Sciatic nerve (tissue), 2 donors: ENCODE data around the gene TXN. TPM values are rescaled to one million over a fixed set of nuclear protein-coding genes. Genes with fewer than 3 reads are reported as not detected.

ENCODE experiments used
- ATAC-seq: fragments of 200-7000 bp; cut with Tn5 transposase; one replicate; pipeline ENCODE4 v1.9.1; 2020; ENCODE audit warnings: mild to moderate bottlenecking, moderate library complexity
- DNase-seq: peaks from one replicate; pipeline ENCODE4 v3.0.0-alpha.2; 2020; ENCODE audit warnings: low spot score
- intact Hi-C: fragments of 100-400 bp; cut with DNase I; formaldehyde crosslinking; loops from one replicate; pipeline ENCODE4 v1.14.2; 2022
- total RNA-seq: library from RNA; stranded (reverse); fragmentation: NEBNext Ultra II Directional; extraction: Animal tissue kit (Norgen Biotek cat#: 25700); gene quantifications from one replicate; pipeline ENCODE4 v1.2.1, GENCODE V29; 2021
- donor health status: DM: no; HTN: no; CAD: no.
- donor health status: DM: no; HTN: no; CAD: no.

TXN gene
- 144 TPM for total RNA-seq

DNA sequence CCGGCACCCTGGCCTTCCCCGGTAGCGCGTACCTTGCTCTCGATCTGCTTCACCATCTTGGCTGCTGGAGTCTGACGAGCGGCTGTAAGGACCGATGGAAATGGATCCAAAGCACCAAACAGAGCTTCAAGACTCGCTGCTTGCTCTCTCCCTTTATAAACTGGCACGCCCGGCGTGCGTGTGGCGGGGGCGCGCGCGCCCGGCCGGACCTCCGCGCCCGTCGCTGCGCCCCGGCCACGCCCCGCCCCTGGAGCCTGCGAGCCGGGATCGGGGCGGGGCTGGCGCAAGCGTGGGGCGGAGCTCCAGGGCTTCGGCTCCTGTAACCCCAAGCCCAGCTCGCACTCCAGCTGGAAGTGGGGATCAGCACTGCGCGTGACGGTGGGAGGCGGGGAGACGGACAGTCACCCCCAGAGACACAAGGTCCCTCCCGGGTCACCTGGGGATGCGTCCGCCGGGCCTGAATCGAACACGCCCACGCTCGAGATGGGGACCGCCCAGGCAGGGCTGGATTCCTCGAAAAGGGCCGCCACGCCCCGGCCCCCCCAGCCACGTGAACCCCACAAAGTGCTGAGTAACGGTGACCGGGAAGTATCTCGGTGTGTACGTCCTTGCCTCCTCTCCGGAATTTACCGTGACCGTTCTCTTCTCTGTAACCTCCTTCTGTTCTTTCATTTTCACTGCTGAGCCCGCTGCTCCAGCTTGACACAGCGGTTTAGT lies at the start of gene TXN:
Gene TXN, minus strand, starts transcription at position 128 of the 717 bp plus-strand sequence. Its CDS starts 72 bp downstream, at position 56.
- peak; percentile 94 for ATAC-seq
- peak; percentile 95 for DNase-seq
- intact Hi-C loops = no loop called here

GRCh38 chr9:110303133-110303532 lies 46.8 kb upstream of the TXN start:
- intact Hi-C loops = no loop called here
- DNase-seq = no peak
- ATAC-seq = peak; percentile 65

DNA sequence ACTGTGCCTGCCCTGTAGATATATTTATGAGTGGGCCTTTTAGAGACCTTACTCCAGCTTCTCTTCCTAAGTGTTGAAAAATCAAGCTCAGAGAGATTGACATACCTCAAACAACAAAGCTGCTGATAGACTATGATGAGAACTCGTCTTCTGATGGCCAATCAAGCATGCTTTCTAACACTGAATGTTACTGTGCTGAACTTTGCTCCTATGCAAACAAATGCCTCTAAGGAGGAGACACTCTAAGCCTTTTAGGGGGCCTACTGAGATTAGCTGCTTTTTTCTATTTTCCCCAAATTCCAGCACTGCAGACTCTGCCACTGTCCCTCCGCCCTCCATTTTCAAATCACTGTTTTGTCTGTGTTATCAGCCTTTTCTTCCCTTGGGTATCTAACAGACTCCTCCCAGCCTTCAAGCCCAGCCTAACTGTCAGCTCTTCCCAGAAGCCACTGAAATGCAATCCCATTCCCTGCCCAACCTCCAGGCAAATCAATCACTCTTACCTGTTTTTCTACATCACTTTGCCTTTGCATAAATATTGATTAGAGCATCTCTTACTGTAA lies 41.8 kb upstream of the TXN start:
- intact Hi-C loops = no loop called here
- DNase-seq = no peak
- ATAC-seq = no peak

- no peak for ATAC-seq
- intact Hi-C loops = no loop called here
Observed at GRCh38 chr9:110293248-110293647, 36.9 kb upstream of the TXN start.

DNA sequence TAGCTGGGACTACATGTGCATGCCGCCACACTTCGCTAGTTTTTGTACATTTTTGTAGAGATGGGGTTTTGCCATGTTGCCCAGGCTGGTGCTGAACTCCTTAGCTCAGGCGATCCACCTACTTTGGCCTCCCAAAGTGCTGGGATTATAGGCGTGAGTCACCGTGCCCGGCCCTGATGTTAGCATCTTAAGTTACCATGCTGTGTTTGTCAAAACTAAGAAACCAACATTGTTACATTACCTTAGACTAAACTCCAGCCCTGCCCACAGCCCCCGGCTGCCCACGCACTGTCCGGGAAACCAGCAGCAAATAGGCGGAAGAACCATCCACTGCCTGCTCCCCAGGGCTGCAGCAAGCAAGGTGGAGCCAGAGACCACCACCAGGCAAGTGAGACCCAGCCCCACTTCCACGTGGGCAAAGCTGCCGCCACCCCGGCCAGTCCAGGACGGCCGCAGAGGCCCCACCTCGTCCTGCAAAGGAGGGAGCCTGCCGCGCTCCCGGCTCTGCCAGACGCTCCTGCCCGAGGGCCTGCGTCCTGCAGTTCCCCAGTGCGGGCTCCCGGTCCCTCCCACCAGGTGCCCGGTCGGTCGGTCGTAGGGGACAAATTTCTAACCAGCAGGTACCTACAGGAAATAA lies 35.7 kb upstream of the TXN start:
- intact Hi-C loops = no loop called here
- ATAC-seq = no peak
- no peak for DNase-seq

More at GRCh38 chr9:110293248-110293647, 36.9 kb upstream of the TXN start:
- no peak for DNase-seq

GRCh38 chr9:110290001-110290400 lies 33.7 kb upstream of the TXN start:
- no peak for ATAC-seq
- DNase-seq = no peak
- intact Hi-C loops = no loop called here

GRCh38 chr9:110288503-110288902 lies 32.2 kb upstream of the TXN start:
- DNase-seq (no peak), ATAC-seq (no peak)
- intact Hi-C loops = no loop called here

DNA sequence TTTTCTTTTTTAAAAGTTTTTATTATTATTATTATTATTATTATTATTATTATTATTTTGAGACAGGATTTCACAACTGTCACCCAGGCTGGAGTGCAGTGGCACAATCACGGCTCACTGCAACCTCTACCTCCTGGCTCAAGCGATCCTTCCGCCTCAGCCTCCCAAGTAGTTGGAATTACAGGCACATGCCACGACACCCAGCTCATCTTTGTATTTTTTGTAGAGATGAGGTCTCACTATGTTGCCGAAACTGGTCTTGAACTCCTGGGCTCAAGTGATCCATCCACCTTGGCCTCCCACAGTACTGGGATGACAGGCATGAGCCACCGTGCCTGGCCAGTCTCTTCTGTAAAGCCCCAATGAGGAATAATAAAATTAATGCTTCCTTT lies 31.0 kb upstream of the TXN start:
- ATAC-seq (no peak), DNase-seq (no peak)
- intact Hi-C loops = no loop called here

- no peak for ATAC-seq
- DNase-seq = no peak
- intact Hi-C loops = no loop called here
Observed at GRCh38 chr9:110284211-110284844, 28.0 kb upstream of the TXN start.

DNA sequence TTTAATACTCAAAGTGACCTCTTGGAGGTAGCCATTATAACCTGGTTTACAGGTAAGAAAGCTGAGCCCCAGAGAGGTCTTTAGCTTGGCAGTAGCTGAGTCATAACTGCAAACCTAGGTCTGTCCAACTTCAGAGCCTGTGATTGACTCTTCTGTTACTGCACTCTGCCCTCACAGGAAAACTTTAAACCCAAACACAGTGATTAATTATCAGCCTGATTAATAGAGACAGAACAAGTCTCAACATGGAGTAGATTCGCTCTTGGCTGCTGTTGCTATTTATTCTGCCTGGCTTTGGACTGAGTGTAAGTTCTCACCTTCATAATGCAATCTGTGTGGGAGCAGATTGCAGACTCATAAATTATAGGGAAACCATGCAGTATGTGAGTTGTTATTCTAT lies 27.4 kb upstream of the TXN start:
- ATAC-seq = no peak
- no peak for DNase-seq
- intact Hi-C loops = no loop called here

DNA sequence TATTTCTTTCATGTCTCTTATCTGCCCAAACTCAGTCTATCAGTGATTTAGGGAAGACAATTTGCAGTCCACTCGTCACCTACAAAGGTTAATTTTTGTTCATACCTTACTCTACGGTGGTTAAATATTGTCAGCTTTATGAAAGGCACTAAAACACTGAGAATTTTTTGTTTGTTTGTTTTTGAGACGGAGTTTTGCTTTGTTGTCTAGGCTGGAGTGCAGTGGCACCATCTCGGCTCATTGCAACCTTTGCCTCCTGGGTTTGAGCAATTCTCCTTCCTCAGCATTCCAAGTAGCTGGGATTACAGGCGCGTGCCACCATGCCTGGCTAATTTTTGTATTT lies 26.4 kb upstream of the TXN start:
- ATAC-seq (no peak), DNase-seq (no peak)
- intact Hi-C loops = no loop called here

GRCh38 chr9:110282018-110282738 lies 25.9 kb upstream of the TXN start:
- ATAC-seq = no peak
- DNase-seq = no peak
- intact Hi-C loops = no loop called here

- no peak for ATAC-seq
- intact Hi-C loops = no loop called here
- DNase-seq = no peak
Observed at GRCh38 chr9:110278080-110278707, 21.9 kb upstream of the TXN start.

- DNase-seq (no peak), ATAC-seq (peak; percentile 41)
- intact Hi-C loops = no loop called here
Observed at GRCh38 chr9:110276781-110277180, 20.5 kb upstream of the TXN start.

GRCh38 chr9:110270211-110270995 lies 14.1 kb upstream of the TXN start:
- intact Hi-C loops = no loop called here
- ATAC-seq (no peak), DNase-seq (no peak)

GRCh38 chr9:110266795-110267194 lies 10.5 kb upstream of the TXN start:
- intact Hi-C loops = no loop called here
- DNase-seq = no peak
- no peak for ATAC-seq

- ATAC-seq (no peak), DNase-seq (no peak)
- intact Hi-C loops = no loop called here
Observed at GRCh38 chr9:110261632-110262031, 5.3 kb upstream of the TXN start.

GRCh38 chr9:110260911-110261310 lies 4.6 kb upstream of the TXN start:
- ATAC-seq = no peak
- no peak for DNase-seq
- intact Hi-C loops = no loop called here
